ENCODE measurements around the gene ADIPOR1.
A peak's percentile ranks its signal among the peaks of the same experiment; 100 is the strongest.

The ADIPOR1 gene

GRCh38 chr1:203001986-203002385 lies 43.9 kb upstream of the ADIPOR1 start:
- H3K9me3 ChIP-seq (ENCODE audit: insufficient read depth, low read length): no peaks in the 10 kb centered on the region
- H3K27me3 ChIP-seq (ENCODE audit: low read depth, low read length): peaks cover 15% of the 10 kb centered on the region
- H3K4me1 ChIP-seq (ENCODE audit: low read length): peaks cover 16% of the 10 kb centered on the region
- no peak overlapping the region for H3K9ac ChIP-seq (ENCODE audit: low read length)
- TF ChIP-seq EZH2phosphoT487 (IDR thresholded peaks at IDR 0.05; ENCODE audit: low read depth): no peak
- TF ChIP-seq CTCF (IDR thresholded peaks at IDR 0.05; ENCODE audit: low read depth, low read length): no peak
- H3K4me3 ChIP-seq (ENCODE audit: low read length): no peak overlapping the region
- H2AFZ ChIP-seq (ENCODE audit: low read depth, low read length): no peak overlapping the region
- H3K36me3 ChIP-seq (replicated peaks; ENCODE audit: low read depth, low read length): no peaks in the 10 kb centered on the region
- H3K79me2 ChIP-seq (ENCODE audit: low read length): no peaks in the 10 kb centered on the region
- H3K27ac ChIP-seq (ENCODE audit: low read length): no peak overlapping the region
- no peaks in the 10 kb centered on the region for H4K20me1 ChIP-seq (ENCODE audit: insufficient read depth, low read length)
- no peak overlapping the region for H3K4me2 ChIP-seq (ENCODE audit: low read length)

- TF ChIP-seq EZH2phosphoT487 (IDR thresholded peaks at IDR 0.05; ENCODE audit: low read depth) (no peak), CTCF (IDR thresholded peaks at IDR 0.05; ENCODE audit: low read depth, low read length) (no peak)
- Histone ChIP-seq H2AFZ (ENCODE audit: low read depth, low read length) (peak overlapping the region; percentile 99), H3K79me2 (ENCODE audit: low read length) (no peaks in the 10 kb centered on the region), H3K27ac (ENCODE audit: low read length) (no peak overlapping the region), H3K9ac (ENCODE audit: low read length) (no peak overlapping the region), H4K20me1 (ENCODE audit: insufficient read depth, low read length) (no peaks in the 10 kb centered on the region), H3K27me3 (ENCODE audit: low read depth, low read length) (peaks cover 30% of the 10 kb centered on the region), H3K9me3 (ENCODE audit: insufficient read depth, low read length) (no peaks in the 10 kb centered on the region), H3K4me3 (ENCODE audit: low read length) (no peak overlapping the region), H3K4me1 (ENCODE audit: low read length) (peaks cover 12% of the 10 kb centered on the region), H3K4me2 (ENCODE audit: low read length) (no peak overlapping the region), H3K36me3 (replicated peaks; ENCODE audit: low read depth, low read length) (no peaks in the 10 kb centered on the region)
These were observed 42.3 kb upstream of the ADIPOR1 start for GRCh38 chr1:203000217-203000944.

- peaks cover 35% of the 10 kb centered on the region for H3K27me3 ChIP-seq (ENCODE audit: low read depth, low read length)
- H3K9ac ChIP-seq (ENCODE audit: low read length): peak overlapping the region; percentile 46
- TF ChIP-seq EZH2phosphoT487 (IDR thresholded peaks at IDR 0.05; ENCODE audit: low read depth) (no peak), CTCF (IDR thresholded peaks at IDR 0.05; ENCODE audit: low read depth, low read length) (peak; percentile 96)
- H2AFZ ChIP-seq (ENCODE audit: low read depth, low read length): peak overlapping the region; percentile 99
- peak overlapping the region; percentile 78 for H3K4me3 ChIP-seq (ENCODE audit: low read length)
- peaks cover 12% of the 10 kb centered on the region for H3K4me1 ChIP-seq (ENCODE audit: low read length)
- H3K4me2 ChIP-seq (ENCODE audit: low read length): peak overlapping the region; percentile 96
- no peaks in the 10 kb centered on the region for H3K79me2 ChIP-seq (ENCODE audit: low read length)
- H3K9me3 ChIP-seq (ENCODE audit: insufficient read depth, low read length): no peaks in the 10 kb centered on the region
- no peaks in the 10 kb centered on the region for H4K20me1 ChIP-seq (ENCODE audit: insufficient read depth, low read length)
- H3K36me3 ChIP-seq (replicated peaks; ENCODE audit: low read depth, low read length): no peaks in the 10 kb centered on the region
- H3K27ac ChIP-seq (ENCODE audit: low read length): no peak overlapping the region
These were observed 41.0 kb upstream of the ADIPOR1 start for GRCh38 chr1:202998836-202999750.

GRCh38 chr1:202994756-202995155 lies 36.6 kb upstream of the ADIPOR1 start:
- Histone ChIP-seq H3K4me3 (ENCODE audit: low read length) (no peak overlapping the region), H3K79me2 (ENCODE audit: low read length) (no peaks in the 10 kb centered on the region), H3K27me3 (ENCODE audit: low read depth, low read length) (peaks cover 50% of the 10 kb centered on the region), H3K4me2 (ENCODE audit: low read length) (no peak overlapping the region), H3K4me1 (ENCODE audit: low read length) (peaks cover 13% of the 10 kb centered on the region), H2AFZ (ENCODE audit: low read depth, low read length) (no peak overlapping the region), H4K20me1 (ENCODE audit: insufficient read depth, low read length) (no peaks in the 10 kb centered on the region), H3K36me3 (replicated peaks; ENCODE audit: low read depth, low read length) (no peaks in the 10 kb centered on the region), H3K9ac (ENCODE audit: low read length) (no peak overlapping the region), H3K9me3 (ENCODE audit: insufficient read depth, low read length) (no peaks in the 10 kb centered on the region), H3K27ac (ENCODE audit: low read length) (no peak overlapping the region)
- no peak for TF ChIP-seq CTCF (IDR thresholded peaks at IDR 0.05; ENCODE audit: low read depth, low read length)
- TF ChIP-seq EZH2phosphoT487 (IDR thresholded peaks at IDR 0.05; ENCODE audit: low read depth): no peak
